PC-3 (cell line): ENCODE data around the gene MS4A13. TPM values are rescaled to one million over a fixed set of nuclear protein-coding genes. Genes with fewer than 3 reads are reported as not detected.

Source experiments
- ATAC-seq: fragments of 200-7000 bp; cut with Tn5 transposase; 2 replicates; pipeline ENCODE4 v1.9.1; 2020; ENCODE audit warnings: mild to moderate bottlenecking, moderate library complexity
- BruUV-seq: library from RNA; stranded (reverse); fragments of 400-500 nt; replicated peaks from 2 replicates; lab custom pipeline; 2021; lab: Mats Ljungman, UMichigan
- CTCF ChIA-PET: fragments of 300-600 bp; sonication (Branson Sonifier 250); formaldehyde crosslinking; loops from one replicate; lab custom pipeline; 2022; ENCODE audit warnings: antibody characterized with exemption; lab: Charles Lee
- POLR2A ChIA-PET: fragments of 300-600 bp; sonication (Branson Sonifier 250); formaldehyde crosslinking; loops from one replicate; lab custom pipeline; 2022; ENCODE audit warnings: antibody characterized with exemption; ENCODE audit not compliant: unreplicated experiment; lab: Charles Lee
- DNase-seq: peaks from one replicate; pipeline ENCODE4 v3.0.0-alpha.2; 2015
- H2AFZ ChIP-seq: fragments of 300-600 bp; sonication (generic); 2 replicates; pipeline ENCODE4 v1.6.0; 2016; ENCODE audit warnings: antibody characterized with exemption, low read length
- H3F3A ChIP-seq: fragments of 300-600 bp; sonication (generic); one replicate; pipeline ENCODE4 v1.6.0; 2017; ENCODE audit warnings: antibody characterized with exemption, low read length, control low read depth, mild to moderate bottlenecking; ENCODE audit not compliant: unreplicated experiment
- H3K27ac ChIP-seq: fragments of 300-600 bp; sonication (generic); 2 replicates; pipeline ENCODE4 v1.5.1; 2016; ENCODE audit warnings: mild to moderate bottlenecking, low read length
- H3K27me3 ChIP-seq: fragments of 300-600 bp; sonication (generic); 2 replicates; pipeline ENCODE4 v1.6.1; 2016; ENCODE audit warnings: low read length, mixed read lengths
- H3K36me3 ChIP-seq: fragments of 300-600 bp; sonication (generic); 2 replicates; pipeline ENCODE4 v1.6.1; 2016; ENCODE audit warnings: low read depth, mixed run types, low read length, mixed read lengths
- H3K4me1 ChIP-seq: fragments of 300-600 bp; sonication (generic); 2 replicates; pipeline ENCODE4 v1.5.1; 2016; ENCODE audit warnings: low read length; ENCODE audit not compliant: insufficient read depth
- H3K4me2 ChIP-seq: fragments of 300-600 bp; sonication (generic); 2 replicates; pipeline ENCODE4 v1.6.0; 2016; ENCODE audit warnings: low read length
- H3K4me3 ChIP-seq: fragments of 300-600 bp; sonication (generic); 2 replicates; pipeline ENCODE4 v1.5.1; 2016; ENCODE audit warnings: mild to moderate bottlenecking, low read length, mixed read lengths
- H3K79me2 ChIP-seq: fragments of 300-600 bp; sonication (generic); 2 replicates; pipeline ENCODE4 v1.6.1; 2017; ENCODE audit warnings: low read length, mixed read lengths
- H3K9ac ChIP-seq: fragments of 300-600 bp; sonication (generic); 2 replicates; pipeline ENCODE4 v1.6.0; 2016; ENCODE audit warnings: mild to moderate bottlenecking, low read length
- H3K9me2 ChIP-seq: fragments of 300-600 bp; sonication (generic); replicated peaks from 2 replicates; pipeline ENCODE4 v1.6.1; 2016; ENCODE audit warnings: mixed run types, low read length, mixed read lengths
- H3K9me3 ChIP-seq: fragments of 300-600 bp; sonication (generic); 2 replicates; pipeline ENCODE4 v1.6.1; 2016; ENCODE audit warnings: low read length, mixed read lengths
- H4K20me1 ChIP-seq: fragments of 300-600 bp; sonication (generic); 2 replicates; pipeline ENCODE4 v1.6.1; 2016; ENCODE audit warnings: low read length, mixed read lengths
- CTCF ChIP-seq: fragments of 300-600 bp; sonication (generic); conservative IDR thresholded peaks from 2 replicates; pipeline ENCODE4 v1.5.1; 2017; ENCODE audit warnings: antibody characterized with exemption, low read depth, mild to moderate bottlenecking, low read length
- EZH2 ChIP-seq: fragments of 300-600 bp; sonication (generic); IDR thresholded peaks from one replicate; pipeline ENCODE4 v1.6.1; 2017; ENCODE audit warnings: antibody characterized with exemption, mild to moderate bottlenecking, low read length; ENCODE audit not compliant: unreplicated experiment
- EZH2phosphoT487 ChIP-seq: fragments of 300-600 bp; sonication (generic); IDR thresholded peaks from 2 replicates; pipeline ENCODE4 v1.6.1; 2018; ENCODE audit warnings: mild to moderate bottlenecking, antibody characterized with exemption, low read length, borderline replicate concordance
- intact Hi-C: fragments of 100-400 bp; cut with micrococcal nuclease; formaldehyde crosslinking; loops from 2 replicates; pipeline ENCODE4 v1.9.0; 2023
- total RNA-seq: library from RNA; depleted of rRNA; stranded (reverse); fragments of >200 nt; gene quantifications from 2 replicates; pipeline ENCODE4 v1.2.3, GENCODE V29; 2014

MS4A13 gene
- total RNA-seq, 1 experiment from 2014 or later = not detected

- Histone ChIP-seq H3K27me3 (peaks cover 35% of the 10 kb centered on the region; the same call in 1 of the 2 replicates), H3K9ac (no peak overlapping the region), H3K9me3 (no peaks in the 10 kb centered on the region), H3K27ac (no peak overlapping the region), H2AFZ (no peak overlapping the region), H4K20me1 (no peaks in the 10 kb centered on the region), H3K4me1 (no peaks in the 10 kb centered on the region), H3F3A (no peaks in the 10 kb centered on the region), H3K4me3 (no peak overlapping the region), H3K9me2 (no peaks in the 10 kb centered on the region), H3K36me3 (no peaks in the 10 kb centered on the region), H3K4me2 (no peak overlapping the region), H3K79me2 (no peaks in the 10 kb centered on the region)
- DNase-seq (peak; percentile 85), ATAC-seq (peak; percentile 99)
- intact Hi-C loops = loop anchor here (1.0 to 5.0 kb wide), 2 partner anchors 123 to 219 kb away; no protein-coding TSS in a partner anchor
- ChIA-PET CTCF (no interaction called here), POLR2A (no interaction called here)
- peak; percentile 97 for TF ChIP-seq CTCF
- no peak for TF ChIP-seq EZH2
- TF ChIP-seq EZH2phosphoT487 = no peak
- no TSS peak for BruUV-seq
Measured at GRCh38 chr11:60485987-60486386, 29.2 kb upstream of the MS4A13 start.

- Histone ChIP-seq H3K4me3 (no peak within 1 kb of the TSS), H3K27ac (no peak within 1 kb of the TSS), H3K9ac (no peak within 1 kb of the TSS), H3K9me2 (no peaks in the 10 kb centered on the region), H3K4me1 (no peaks in the 10 kb centered on the region), H3K36me3 (no peaks in the 10 kb centered on the region), H3K79me2 (no peaks in the 10 kb centered on the region), H3F3A (no peaks in the 10 kb centered on the region), H3K4me2 (no peak within 1 kb of the TSS), H3K27me3 (peaks cover 51% of the 10 kb centered on the region), H4K20me1 (no peaks in the 10 kb centered on the region), H2AFZ (no peak within 1 kb of the TSS), H3K9me3 (no peaks in the 10 kb centered on the region)
- intact Hi-C loops = no loop called here
- no peak for TF ChIP-seq CTCF
- no peak for TF ChIP-seq EZH2phosphoT487
- no peak for TF ChIP-seq EZH2
- ATAC-seq = no peak
- no TSS peak for BruUV-seq
- ChIA-PET POLR2A (no interaction called here), CTCF (no interaction called here)
- no peak for DNase-seq
Measured at GRCh38 chr11:60492488-60493009, 22.6 kb upstream of the MS4A13 start, which contains the start of gene MS4A12. TSS of gene MS4A12 (plus strand) at chr11:60492778. CDS start at chr11:60497319, 4,541 bp downstream.

- Histone ChIP-seq H3K4me3 (no peak overlapping the region), H3K27me3 (peaks cover 56% of the 10 kb centered on the region), H2AFZ (no peak overlapping the region), H3K79me2 (no peaks in the 10 kb centered on the region), H3K36me3 (no peaks in the 10 kb centered on the region), H4K20me1 (no peaks in the 10 kb centered on the region), H3K27ac (no peak overlapping the region), H3K9ac (no peak overlapping the region), H3F3A (no peaks in the 10 kb centered on the region), H3K9me2 (no peaks in the 10 kb centered on the region), H3K4me2 (no peak overlapping the region), H3K4me1 (no peaks in the 10 kb centered on the region), H3K9me3 (no peaks in the 10 kb centered on the region)
- ChIA-PET POLR2A (no interaction called here), CTCF (no interaction called here)
- no TSS peak for BruUV-seq
- intact Hi-C loops = no loop called here
- no peak for TF ChIP-seq CTCF
- TF ChIP-seq EZH2phosphoT487 = no peak
- no peak for TF ChIP-seq EZH2
- no peak for ATAC-seq
- DNase-seq = no peak
Measured at GRCh38 chr11:60493454-60493853, 21.7 kb upstream of the MS4A13 start.
